Esophagus squamous epithelium (tissue), 4 donors: Measurements from ENCODE around the gene RUVBL1.

Source experiments
- CTCF ChIP-seq, 6 experiments: fragments of 450-650 bp in 4 of 6; fragments of 200-600 bp in 2 of 6; sonication (generic) in 2 of 6; IDR thresholded peaks; one replicate each; pipeline ENCODE4 v1.5.1; 2016 to 2019; ENCODE audit warnings: antibody characterized with exemption in 6 of 6, mild to moderate bottlenecking in 4 of 6, moderate library complexity in 4 of 6
- POLR2A ChIP-seq, 4 donors: fragments of 450-650 bp; IDR thresholded peaks; one replicate each; pipeline ENCODE4 v1.6.1; 2017; ENCODE audit warnings: antibody characterized with exemption in 4 of 4, mild to moderate bottlenecking in 4 of 4, moderate library complexity in 3 of 4

GRCh38 chr3:128083396-128083795, 40.2 kb downstream of the RUVBL1 start:
- TF ChIP-seq CTCF (IDR thresholded peaks at IDR 0.05), result no peak
- no peak for TF ChIP-seq POLR2A (IDR thresholded peaks at IDR 0.05)
